GM12865 (cell line): ENCODE measurements around the gene GNG3.

Experiments
- DNase-seq: peaks from one replicate; pipeline ENCODE4 v3.0.0; 2010; ENCODE audit warnings: low read depth
- H3K4me3 ChIP-seq: 2 replicates; pipeline ENCODE4 v1.5.1; 2011; ENCODE audit warnings: mild to moderate bottlenecking, low read depth, low read length, control low read depth
- CTCF ChIP-seq: IDR thresholded peaks from 2 replicates; pipeline ENCODE4 v1.5.1; 2011; ENCODE audit warnings: low read length, control low read depth, low read depth, inconsistent platforms; ENCODE audit not compliant: insufficient read depth; ENCODE audit errors: missing control alignments

GNG3 gene

GRCh38 chr11:62712276-62712812 lies 4.9 kb downstream of the GNG3 start:
- H3K4me3 ChIP-seq, result no peak overlapping the region
- no peak for TF ChIP-seq CTCF
- no peak for DNase-seq

- DNase-seq, result no peak
- H3K4me3 ChIP-seq, result no peak overlapping the region
- TF ChIP-seq CTCF, result no peak
Measured at GRCh38 chr11:62712861-62713260, 5.4 kb downstream of the GNG3 start.

- no peak for DNase-seq
- TF ChIP-seq CTCF, result no peak
- H3K4me3 ChIP-seq, result no peak overlapping the region
Measured at GRCh38 chr11:62713343-62713742, 5.9 kb downstream of the GNG3 start.

- H3K4me3 ChIP-seq, result no peak overlapping the region
- no peak for TF ChIP-seq CTCF
- DNase-seq, result no peak
Measured at GRCh38 chr11:62715150-62716130, 8.0 kb downstream of the GNG3 start.

- TF ChIP-seq CTCF, result no peak
- no peak for DNase-seq
- no peak overlapping the region for H3K4me3 ChIP-seq
Measured at GRCh38 chr11:62716206-62716605, 8.7 kb downstream of the GNG3 start.

- no peak for DNase-seq
- no peak for TF ChIP-seq CTCF
- no peak overlapping the region for H3K4me3 ChIP-seq
Measured at GRCh38 chr11:62716816-62717215, 9.3 kb downstream of the GNG3 start.
